Epithelial cell of esophagus (primary cell): Measurements from ENCODE around the gene XG.
A peak's percentile ranks its signal among the peaks of the same experiment; 100 is the strongest.
"Not testable (repeated sequence)": the region's sequence is repeated elsewhere in the genome, so short reads cannot be mapped to it uniquely, and the experiment has no call there.

Experiments
- DNase-seq: peaks from one replicate; pipeline ENCODE4 v3.0.0; 2010; ENCODE audit warnings: low read depth
- H3K4me3 ChIP-seq: 2 replicates; pipeline ENCODE4 v1.5.1; 2011; ENCODE audit warnings: mild to moderate bottlenecking, low read length, control low read depth
- TF ChIP-seq, protein P1 (sequence below): IDR thresholded peaks from 2 replicates; pipeline ENCODE4 v1.5.1; 2011; ENCODE audit warnings: low read depth, mild to moderate bottlenecking, low read length, control low read depth, inconsistent platforms; ENCODE audit not compliant: insufficient read depth; ENCODE audit errors: missing control alignments

XG gene

DNA sequence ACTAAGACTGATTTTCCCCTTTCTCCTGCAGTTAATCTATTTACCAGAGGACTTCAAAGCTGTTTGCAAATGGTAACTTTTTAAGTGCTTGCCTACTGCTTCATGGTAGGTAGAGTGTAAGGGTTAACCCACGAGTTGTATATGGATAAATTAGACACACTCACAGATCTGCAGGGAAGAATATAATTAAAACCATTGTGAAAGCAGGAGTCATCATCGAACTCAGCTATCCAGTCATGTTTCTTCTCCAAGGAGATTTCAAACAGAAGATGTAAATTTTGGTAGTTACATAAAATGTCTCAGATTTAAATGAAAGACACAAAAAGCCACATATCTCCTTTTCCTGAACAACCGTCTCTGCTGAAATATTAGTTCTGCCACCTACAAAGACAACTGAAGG, 549 bp upstream of the XG start:
- DNase-seq = peak; percentile 9
- TF ChIP-seq, protein P1, sequence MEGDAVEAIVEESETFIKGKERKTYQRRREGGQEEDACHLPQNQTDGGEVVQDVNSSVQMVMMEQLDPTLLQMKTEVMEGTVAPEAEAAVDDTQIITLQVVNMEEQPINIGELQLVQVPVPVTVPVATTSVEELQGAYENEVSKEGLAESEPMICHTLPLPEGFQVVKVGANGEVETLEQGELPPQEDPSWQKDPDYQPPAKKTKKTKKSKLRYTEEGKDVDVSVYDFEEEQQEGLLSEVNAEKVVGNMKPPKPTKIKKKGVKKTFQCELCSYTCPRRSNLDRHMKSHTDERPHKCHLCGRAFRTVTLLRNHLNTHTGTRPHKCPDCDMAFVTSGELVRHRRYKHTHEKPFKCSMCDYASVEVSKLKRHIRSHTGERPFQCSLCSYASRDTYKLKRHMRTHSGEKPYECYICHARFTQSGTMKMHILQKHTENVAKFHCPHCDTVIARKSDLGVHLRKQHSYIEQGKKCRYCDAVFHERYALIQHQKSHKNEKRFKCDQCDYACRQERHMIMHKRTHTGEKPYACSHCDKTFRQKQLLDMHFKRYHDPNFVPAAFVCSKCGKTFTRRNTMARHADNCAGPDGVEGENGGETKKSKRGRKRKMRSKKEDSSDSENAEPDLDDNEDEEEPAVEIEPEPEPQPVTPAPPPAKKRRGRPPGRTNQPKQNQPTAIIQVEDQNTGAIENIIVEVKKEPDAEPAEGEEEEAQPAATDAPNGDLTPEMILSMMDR = no peak
- no peak overlapping the region for H3K4me3 ChIP-seq

DNA sequence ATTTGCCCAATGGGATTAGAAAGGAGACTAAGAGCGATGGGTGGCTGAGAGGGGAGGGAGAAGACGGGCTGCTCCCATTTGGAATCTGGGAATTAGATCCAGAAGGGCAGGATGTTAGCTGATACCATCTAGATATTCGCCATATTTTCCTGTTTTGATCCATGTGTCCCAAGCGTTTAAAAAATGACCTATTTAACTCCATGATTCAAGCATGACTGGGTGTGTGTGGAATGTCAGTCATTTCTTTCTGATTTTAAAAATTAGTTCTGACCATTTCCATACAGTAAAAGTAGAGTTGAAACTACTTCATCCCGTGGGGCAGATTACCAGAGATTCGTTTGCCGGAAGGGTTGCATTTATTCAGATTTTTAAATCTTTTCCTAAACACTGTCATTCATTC, 601 bp downstream of the XG start:
- H3K4me3 ChIP-seq = peak overlapping the region; percentile 26
- peak; percentile 9 for DNase-seq

DNA sequence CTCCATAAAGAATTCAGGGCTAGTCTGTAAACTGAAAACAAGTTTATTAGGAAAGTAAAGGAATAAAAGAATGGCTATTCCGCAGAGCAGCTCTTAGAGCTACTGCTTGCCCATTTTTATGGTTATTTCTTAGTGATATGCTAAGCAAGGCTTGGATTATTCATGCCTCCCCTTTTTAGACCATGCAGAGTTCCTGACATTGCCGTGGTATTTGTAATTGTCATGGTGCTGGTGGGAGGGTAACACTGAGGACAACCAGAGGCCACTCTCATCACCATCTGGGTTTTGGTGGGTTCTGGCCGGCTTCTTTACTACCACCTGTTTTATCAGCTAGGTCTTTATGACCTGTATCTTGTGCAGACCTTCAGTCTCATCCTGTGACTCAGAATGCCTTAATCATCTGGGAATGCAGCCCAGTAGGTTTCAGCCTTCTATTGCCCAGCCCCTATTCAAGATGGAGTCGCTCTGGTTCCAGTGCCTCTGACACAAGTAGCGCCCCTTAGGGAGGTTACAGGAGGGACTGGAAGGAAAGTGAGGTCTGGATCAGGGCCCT, 3.4 kb downstream of the XG start:
- H3K4me3 ChIP-seq, DNase-seq: not testable (repeated sequence)

DNA sequence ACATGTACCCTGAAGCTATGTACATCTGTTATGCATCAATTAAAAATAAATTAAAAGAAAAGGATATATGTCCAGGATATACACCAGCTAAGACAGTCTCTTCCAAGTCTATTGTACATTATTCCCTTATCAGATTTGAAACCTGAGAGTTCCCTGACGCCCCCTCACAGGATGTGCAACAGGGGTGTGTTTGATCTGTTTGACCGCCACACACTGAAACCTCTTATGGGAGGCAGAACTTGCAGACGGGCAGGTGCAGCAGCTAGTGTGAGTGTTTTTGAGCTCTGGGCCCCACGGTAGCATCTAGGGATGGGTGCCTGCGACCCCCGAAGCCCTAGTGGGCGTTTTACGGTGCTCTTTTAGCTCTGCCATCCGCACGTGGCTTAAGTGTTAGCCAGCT, 4.7 kb downstream of the XG start:
- no peak overlapping the region for H3K4me3 ChIP-seq
- DNase-seq = no peak
- TF ChIP-seq, protein P1 = no peak

DNA sequence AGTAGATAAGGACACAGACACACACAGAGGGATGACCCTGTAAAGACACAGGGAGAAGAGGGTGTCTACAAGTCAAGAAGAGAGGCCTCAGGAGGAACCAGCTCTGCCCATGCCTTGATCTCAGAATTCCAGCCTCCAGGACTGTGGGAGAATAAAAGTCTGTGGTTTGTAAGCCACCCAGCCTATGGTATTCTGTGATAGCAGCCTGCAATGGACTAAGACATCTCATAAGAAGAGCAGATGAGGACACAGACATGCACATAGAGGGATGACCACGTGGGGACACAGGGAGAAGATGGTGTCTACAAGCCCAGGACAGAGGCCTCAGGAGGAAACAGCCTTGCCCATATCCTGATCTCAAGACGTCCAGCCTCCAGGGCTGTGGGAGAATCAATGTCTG, 9.4 kb downstream of the XG start:
- TF ChIP-seq, protein P1 = no peak
- no peak for DNase-seq
- H3K4me3 ChIP-seq = no peak overlapping the region

DNA sequence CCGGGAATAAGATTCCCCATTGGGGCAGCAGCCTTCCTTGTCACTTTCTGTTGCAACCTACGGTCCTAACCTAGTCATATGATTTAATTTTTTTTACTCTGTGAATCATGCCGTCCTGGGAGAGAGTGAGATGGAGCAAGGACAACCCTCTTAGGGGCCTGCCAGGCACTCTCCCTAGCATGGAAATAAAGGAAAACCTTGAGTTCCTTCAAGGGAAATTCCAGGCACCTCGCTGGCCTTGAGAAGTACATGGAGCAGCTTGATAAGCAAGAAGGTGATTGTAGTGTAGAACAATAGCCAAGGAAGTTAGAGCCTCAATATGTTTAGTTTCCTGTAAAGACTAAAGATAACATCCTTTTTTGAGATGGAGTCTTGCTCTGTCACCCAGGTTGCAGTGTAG, 10.8 kb downstream of the XG start:
- DNase-seq, H3K4me3 ChIP-seq: not testable (repeated sequence)

DNA sequence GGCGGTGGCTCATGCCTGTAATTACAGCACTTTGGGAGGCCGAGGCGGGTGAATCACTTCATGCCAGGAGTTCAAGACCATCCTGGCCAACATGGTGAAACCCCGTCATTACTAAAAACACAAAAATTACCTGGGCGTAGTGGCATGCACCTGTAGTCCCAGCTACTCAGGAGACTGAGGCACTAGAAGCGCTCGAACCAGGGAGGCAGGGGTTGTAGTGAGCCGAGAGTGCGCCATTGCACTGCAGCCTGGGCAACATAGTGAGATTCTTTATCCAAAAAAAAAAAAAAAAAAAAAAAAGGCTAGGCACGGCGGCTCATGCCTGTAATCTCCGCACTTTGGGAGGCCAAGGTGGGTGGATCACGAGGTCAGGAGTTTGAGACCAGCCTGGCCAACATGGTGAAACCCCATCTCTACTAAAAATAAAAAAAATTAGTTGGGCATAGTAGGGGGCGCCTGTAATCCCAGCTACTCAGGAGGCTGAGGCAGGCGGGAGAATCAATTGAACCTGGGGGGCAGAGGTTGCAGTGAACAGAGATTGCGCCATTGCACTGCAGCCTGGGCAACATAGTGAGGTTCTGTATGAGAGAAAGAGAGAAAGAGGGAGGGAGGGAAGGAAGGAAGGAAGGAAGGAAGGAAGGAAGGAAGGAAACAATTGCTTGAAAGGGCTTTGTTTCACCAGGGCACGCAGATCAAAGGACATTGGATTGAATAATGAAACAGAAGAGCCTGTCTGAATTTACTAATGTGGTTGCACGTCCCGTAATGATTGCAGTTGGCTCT, 13.1 kb downstream of the XG start:
- H3K4me3 ChIP-seq, DNase-seq: not testable (repeated sequence)

DNA sequence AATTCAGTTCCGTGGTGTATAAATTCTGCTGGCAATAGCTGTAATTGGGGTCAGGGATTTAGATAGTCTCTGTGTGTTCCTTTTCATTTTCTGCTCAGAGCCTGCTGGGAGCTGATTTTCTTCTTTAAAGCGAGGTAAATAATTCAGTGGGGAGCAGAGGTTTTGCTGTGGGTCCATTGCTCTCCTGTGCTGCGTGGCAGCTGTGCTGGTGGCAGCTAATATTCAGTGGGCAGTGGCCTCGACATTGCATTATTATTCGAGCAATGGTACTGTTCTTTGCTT, 13.7 kb downstream of the XG start:
- H3K4me3 ChIP-seq = no peak overlapping the region

DNA sequence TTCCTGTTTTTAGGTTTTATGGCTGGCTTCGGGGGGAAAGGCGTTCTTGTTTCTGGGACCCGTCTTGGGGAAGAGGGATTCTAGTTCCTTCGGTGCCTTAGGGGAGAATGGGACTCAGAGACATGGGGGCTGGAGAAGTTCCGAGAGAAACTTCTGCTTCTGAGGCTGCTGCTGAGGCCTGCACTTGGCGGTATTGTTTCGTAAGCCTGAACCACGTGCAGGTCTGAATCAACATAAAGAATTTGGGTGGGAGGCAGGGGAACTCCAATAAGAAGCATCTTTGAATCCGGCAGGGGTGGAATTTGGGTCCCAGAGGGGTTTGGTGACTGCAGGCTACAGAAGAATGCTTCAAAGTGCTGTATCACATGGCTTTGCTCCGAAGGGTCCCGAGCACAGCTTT, 15.1 kb downstream of the XG start:
- H3K4me3 ChIP-seq = no peak overlapping the region
- TF ChIP-seq, protein P1 = no peak
- no peak for DNase-seq

More for the DNA sequence above, 13.7 kb downstream of the XG start:
- no peak for DNase-seq
- TF ChIP-seq, protein P1 = no peak
